ENCODE results near the gene TUBA4B. TPM values are rescaled to one million over a fixed set of nuclear protein-coding genes. Genes with fewer than 3 reads are reported as not detected.

Gene TUBA4B
- total RNA-seq (not detected), polyA plus RNA-seq (not detected), total RNA-seq (0 to 0.17 (median 0) reads per million in 6 experiments)

DNA sequence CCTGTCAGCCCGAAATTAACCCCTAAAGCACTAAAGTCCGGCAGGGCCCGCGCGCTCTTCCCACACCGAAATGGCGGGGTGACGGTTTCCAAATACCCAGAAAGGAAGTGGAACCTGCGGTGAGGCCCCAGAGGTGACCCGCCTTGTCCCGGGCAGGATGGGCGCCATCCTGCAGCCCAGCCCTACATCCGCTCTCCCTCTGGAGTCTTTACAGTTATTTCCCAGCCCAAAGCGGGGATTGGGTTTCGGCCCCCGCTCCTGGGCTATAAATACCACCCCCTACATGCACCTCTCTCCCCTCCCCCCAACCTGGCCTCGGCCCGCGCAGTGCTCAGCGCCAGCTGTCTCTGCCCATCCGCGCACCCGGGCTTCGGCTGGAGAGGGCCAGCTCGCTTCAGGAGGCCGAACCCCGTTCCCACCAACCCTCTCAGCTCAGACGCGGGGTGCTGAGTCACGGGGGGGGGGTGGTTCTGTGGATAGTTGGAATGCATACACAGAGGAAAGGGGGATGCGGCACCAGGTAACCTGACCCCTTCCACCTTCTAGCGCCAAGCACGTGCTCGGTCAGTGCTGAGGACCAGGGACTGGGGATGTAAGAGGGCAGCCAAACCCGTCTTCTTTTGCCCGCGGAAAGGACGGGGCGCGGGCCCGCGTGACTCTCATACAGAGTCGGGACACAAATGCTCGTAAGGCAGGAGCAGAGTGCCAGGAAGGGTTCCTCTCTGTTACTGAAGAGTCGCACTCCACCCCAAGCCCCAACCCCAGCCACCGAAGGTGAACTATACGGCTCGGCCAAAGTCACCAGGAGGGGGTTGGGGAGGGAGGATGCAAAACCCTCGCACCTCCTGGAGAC lies at the start of gene TUBA4B:
TUBA4B (plus strand) TSS at position 344 of the 853 bp plus-strand sequence; CDS start at position 509, 165 bp downstream.
- Mint-ChIP-seq H3K4me1 (peaks cover 22 to 63% (median 57%) of the 10 kb centered on the region in 4 donors), H3K27me3 (no peaks in the 10 kb centered on the region)

GRCh38 chr2:219204425-219205164 lies 48.4 kb upstream of the TUBA4B start:
- peaks cover 0 to 17% (median 3%) of the 10 kb centered on the region in 3 donors for H3K36me3 Mint-ChIP-seq
- ATAC-seq (no peak), DNase-seq (peak in 1 of 10 donors; percentile 43)
- POLR2A ChIA-PET, result interaction anchor here (0.6 to 23.9 kb wide), 4 partner anchors 27 to 842 kb away, joined by 3 to 674 read pairs (median 5); partner anchors contain the start of genes CNPPD1, RETREG2, SLC23A3 and TUBA4B
- peaks cover 0 to 7% (median 0%) of the 10 kb centered on the region in 9 donors for H3K9me3 Mint-ChIP-seq
- H3K27me3 Mint-ChIP-seq, result peaks cover 0 to under 1% (median 0%) of the 10 kb centered on the region in 5 donors
- peak overlapping the region in 1 of 10 donors; percentile 46 for H3K4me3 Mint-ChIP-seq
- H3K4me1 Mint-ChIP-seq, result peaks cover 13 to 48% (median 48%) of the 10 kb centered on the region in 4 donors
- peak overlapping the region in 7 of 10 donors; percentile 66 to 100 (median 80) for H3K27ac Mint-ChIP-seq

More for the DNA sequence above, at the start of gene TUBA4B:
- Mint-ChIP-seq H3K4me3 (peak within 1 kb of the TSS; percentile 78 to 100 (median 94)), H3K27ac (peak within 1 kb of the TSS; percentile 77 to 99 (median 96)), H3K36me3 (peaks cover 0 to 40% (median 31%) of the 10 kb centered on the region in 3 donors), H3K9me3 (no peaks in the 10 kb centered on the region)
- POLR2A ChIA-PET, result interaction anchor here (0.6 to 15.9 kb wide), 21 partner anchors 9 to 383 kb away, joined by 3 to 591 read pairs (median 7); partner anchors contain the start of genes ABCB6, ANKZF1, ATG9A and CNPPD1
- DNase-seq (peak in 7 of 10 donors; percentile 20 to 52 (median 47)), ATAC-seq (peak; percentile 35 to 38)

GRCh38 chr2:219205165-219205538 lies 47.9 kb upstream of the TUBA4B start:
- peak overlapping the region in 7 of 10 donors; percentile 8 to 93 (median 50) for H3K4me3 Mint-ChIP-seq
- H3K27ac Mint-ChIP-seq, result peak overlapping the region in 9 of 10 donors; percentile 57 to 100 (median 96)

GRCh38 chr2:219205981-219206327 lies 47.1 kb upstream of the TUBA4B start:
- no peak for ATAC-seq
- Mint-ChIP-seq H3K4me1 (peaks cover 15 to 50% (median 49%) of the 10 kb centered on the region in 4 donors), H3K27me3 (no peaks in the 10 kb centered on the region), H3K36me3 (peaks cover 0 to 18% (median 3%) of the 10 kb centered on the region in 3 donors), H3K27ac (peak overlapping the region; percentile 96 to 100 (median 97)), H3K4me3 (peak overlapping the region; percentile 89 to 96 (median 92)), H3K9me3 (peaks cover 0 to 3% (median 0%) of the 10 kb centered on the region in 9 donors)
- DNase-seq, result no peak
- POLR2A ChIA-PET, result interaction anchor here (0.7 to 23.9 kb wide), 19 partner anchors 8 to 337 kb away, joined by 3 to 674 read pairs (median 11); partner anchors contain the start of genes ABCB6, ANKZF1, ATG9A and CNPPD1

More at GRCh38 chr2:219205165-219205538, 47.9 kb upstream of the TUBA4B start:
- peaks cover 0 to 18% (median 3%) of the 10 kb centered on the region in 3 donors for H3K36me3 Mint-ChIP-seq
- ATAC-seq, result no peak
- H3K4me1 Mint-ChIP-seq, result peaks cover 17 to 50% (median 50%) of the 10 kb centered on the region in 4 donors
- peaks cover 0 to 7% (median 0%) of the 10 kb centered on the region in 9 donors for H3K9me3 Mint-ChIP-seq
- POLR2A ChIA-PET, result interaction anchor here (0.6 to 23.9 kb wide), 5 partner anchors 13 to 843 kb away, joined by 3 to 674 read pairs (median 14); partner anchors contain the start of genes ANKZF1, ATG9A, CNPPD1 and RETREG2
- no peaks in the 10 kb centered on the region for H3K27me3 Mint-ChIP-seq
- DNase-seq, result peak in 1 of 10 donors; percentile 36

- peak within 1 kb of the TSS; percentile 89 to 96 (median 92) for H3K4me3 Mint-ChIP-seq
- H3K27me3 Mint-ChIP-seq, result no peaks in the 10 kb centered on the region
- peak; percentile 91 to 98 (median 96) for DNase-seq
- H3K9me3 Mint-ChIP-seq, result peaks cover 0 to 2% (median 0%) of the 10 kb centered on the region in 9 donors
- POLR2A ChIA-PET, result interaction anchor here (0.6 to 23.9 kb wide), 22 partner anchors 8 to 337 kb away, joined by 3 to 674 read pairs (median 10); partner anchors contain the start of genes ABCB6, ANKZF1, ATG9A and CNPPD1
- peak; percentile 94 for ATAC-seq
- H3K36me3 Mint-ChIP-seq, result peaks cover 0 to 18% (median 3%) of the 10 kb centered on the region in 3 donors
- H3K4me1 Mint-ChIP-seq, result peaks cover 18 to 54% (median 52%) of the 10 kb centered on the region in 4 donors
- peak within 1 kb of the TSS; percentile 96 to 100 (median 97) for H3K27ac Mint-ChIP-seq
Observed at GRCh38 chr2:219206328-219207133, 46.5 kb upstream of the TUBA4B start, which contains the start of gene ZFAND2B. Gene ZFAND2B, plus strand, starts transcription at chr2:219206782. Its CDS starts 206 bp downstream, at chr2:219206988.

- Mint-ChIP-seq H3K4me3 (peak overlapping the region; percentile 89 to 96 (median 92)), H3K27ac (peak overlapping the region; percentile 79 to 100 (median 96)), H3K9me3 (peaks cover 0 to 2% (median 0%) of the 10 kb centered on the region in 9 donors), H3K27me3 (no peaks in the 10 kb centered on the region), H3K4me1 (peaks cover 18 to 58% (median 53%) of the 10 kb centered on the region in 4 donors), H3K36me3 (peaks cover 0 to 18% (median 3%) of the 10 kb centered on the region in 3 donors)
- POLR2A ChIA-PET, result interaction anchor here (0.8 to 23.9 kb wide), 16 partner anchors 8 to 180 kb away, joined by 3 to 674 read pairs (median 12); partner anchors contain the start of genes ABCB6, ANKZF1, ATG9A and CNPPD1
- DNase-seq, result peak in 1 of 10 donors; percentile 65
- peak in 1 of 2 donors; percentile 1 for ATAC-seq
Observed at GRCh38 chr2:219207134-219207883, 45.7 kb upstream of the TUBA4B start.

GRCh38 chr2:219207884-219208740 lies 44.9 kb upstream of the TUBA4B start:
- Mint-ChIP-seq H3K4me3 (peak overlapping the region; percentile 16 to 96 (median 92)), H3K4me1 (peaks cover 18 to 58% (median 53%) of the 10 kb centered on the region in 4 donors), H3K27ac (peak overlapping the region; percentile 6 to 100 (median 92)), H3K36me3 (peaks cover 0 to 18% (median 3%) of the 10 kb centered on the region in 3 donors), H3K9me3 (peaks cover 0 to 2% (median 0%) of the 10 kb centered on the region in 9 donors), H3K27me3 (no peaks in the 10 kb centered on the region)
- peak in 1 of 10 donors; percentile 49 for DNase-seq
- POLR2A ChIA-PET, result interaction anchor here (0.6 to 23.9 kb wide), 9 partner anchors 9 to 47 kb away, joined by 3 to 674 read pairs (median 3); partner anchors contain the start of genes ABCB6, CNPPD1, GLB1L and NHEJ1
- ATAC-seq, result no peak

GRCh38 chr2:219209236-219210195 lies 43.5 kb upstream of the TUBA4B start:
- ATAC-seq (no peak), DNase-seq (peak in 1 of 10 donors; percentile 58)
- Mint-ChIP-seq H3K9me3 (peaks cover 0 to under 1% (median 0%) of the 10 kb centered on the region in 9 donors), H3K4me3 (peak overlapping the region in 9 of 10 donors; percentile 30 to 96 (median 66)), H3K36me3 (peaks cover 0 to 25% (median 3%) of the 10 kb centered on the region in 3 donors), H3K27ac (peak overlapping the region; percentile 84 to 98 (median 92)), H3K27me3 (no peaks in the 10 kb centered on the region), H3K4me1 (peaks cover 18 to 60% (median 53%) of the 10 kb centered on the region in 4 donors)
- POLR2A ChIA-PET, result interaction anchor here (0.6 to 23.9 kb wide), 8 partner anchors 8 to 61 kb away, joined by 3 to 674 read pairs (median 16); partner anchors contain the start of genes ABCB6, ANKZF1, ATG9A and CNPPD1
